GM12873 (cell line): ENCODE measurements around the gene PEAR1.

ENCODE experiments used
- CTCF ChIP-seq: IDR thresholded peaks from 2 replicates; pipeline ENCODE4 v1.5.1; 2012; ENCODE audit warnings: low read depth, mild to moderate bottlenecking, moderate library complexity, low read length, control low read depth; ENCODE audit not compliant: insufficient read depth; ENCODE audit errors: missing control alignments

Gene PEAR1

DNA sequence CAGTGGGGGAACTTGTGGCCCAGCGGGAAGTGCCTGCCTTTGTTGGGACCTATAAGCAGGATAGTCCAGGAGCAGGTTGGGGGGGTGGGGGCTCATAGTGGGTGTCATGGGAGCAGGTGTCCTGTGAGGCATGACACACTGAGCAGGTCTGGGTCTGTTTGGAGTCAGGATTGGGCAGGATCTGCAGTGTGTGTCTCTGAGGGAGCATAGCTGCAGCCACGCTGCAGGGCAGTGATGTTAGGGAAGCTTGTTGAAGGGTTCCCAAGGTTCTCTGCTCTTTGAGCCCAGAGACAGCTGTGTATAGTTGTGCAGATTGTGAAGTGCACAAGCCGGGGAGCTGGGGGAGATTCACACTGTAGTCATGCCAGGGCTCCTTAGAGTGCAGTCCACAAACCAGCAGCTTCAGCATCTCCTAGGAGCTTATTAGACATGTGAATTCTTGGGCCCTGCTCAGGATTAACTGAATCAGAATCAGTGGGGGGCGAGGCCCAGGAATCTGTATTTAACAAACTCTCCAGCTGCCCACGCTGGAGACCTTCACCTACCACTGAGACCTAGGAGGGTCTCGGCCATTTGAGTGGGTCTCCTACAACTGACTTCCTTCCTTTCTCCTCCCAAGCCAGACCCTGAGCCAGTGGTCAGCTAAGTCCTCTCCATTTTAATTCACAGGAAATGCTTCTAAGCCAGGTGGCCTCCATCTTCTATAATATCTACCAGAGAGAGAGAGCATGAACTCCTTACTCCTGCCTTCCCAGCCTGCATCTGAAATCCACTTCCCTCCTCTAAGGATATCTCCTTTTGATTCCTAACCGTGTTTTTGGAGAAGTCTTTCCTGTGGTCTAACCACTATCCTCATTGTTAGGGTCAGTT lies 45.7 kb upstream of the PEAR1 start:
- no peak for TF ChIP-seq CTCF

DNA sequence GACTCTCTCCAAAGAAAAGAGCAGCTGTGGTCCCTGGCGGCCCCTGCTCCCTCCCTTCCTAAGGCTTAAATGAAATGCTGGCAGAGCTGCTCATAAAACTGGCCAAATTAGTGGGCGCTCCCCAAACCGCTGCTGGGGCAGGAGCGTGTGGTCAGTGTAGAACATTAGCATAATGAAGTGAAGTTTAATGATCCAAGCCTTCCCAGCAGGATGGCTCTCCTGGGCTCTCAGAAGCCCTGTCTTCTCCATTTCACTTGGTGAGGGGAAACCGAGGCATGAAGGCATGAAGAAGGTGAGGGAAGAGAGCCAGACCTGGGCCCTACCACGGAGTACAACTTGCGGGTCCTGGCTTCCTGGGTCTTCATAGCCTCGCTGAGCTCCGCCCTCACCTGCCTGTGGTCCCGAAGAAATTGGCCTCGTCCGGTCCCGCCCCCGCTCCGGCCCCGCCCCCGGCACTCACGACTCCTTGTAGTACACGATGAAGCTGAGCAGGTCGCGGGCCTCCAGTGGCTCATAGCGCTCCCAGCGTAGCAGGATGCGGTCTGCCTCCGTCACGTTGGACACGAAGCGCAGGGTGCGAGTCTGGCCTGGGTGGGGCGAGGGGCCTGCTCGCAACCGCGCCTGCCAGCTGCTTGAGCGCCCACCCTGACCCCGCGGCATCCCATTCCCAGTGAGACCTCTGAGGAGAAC lies 44.9 kb upstream of the PEAR1 start:
- no peak for TF ChIP-seq CTCF

DNA sequence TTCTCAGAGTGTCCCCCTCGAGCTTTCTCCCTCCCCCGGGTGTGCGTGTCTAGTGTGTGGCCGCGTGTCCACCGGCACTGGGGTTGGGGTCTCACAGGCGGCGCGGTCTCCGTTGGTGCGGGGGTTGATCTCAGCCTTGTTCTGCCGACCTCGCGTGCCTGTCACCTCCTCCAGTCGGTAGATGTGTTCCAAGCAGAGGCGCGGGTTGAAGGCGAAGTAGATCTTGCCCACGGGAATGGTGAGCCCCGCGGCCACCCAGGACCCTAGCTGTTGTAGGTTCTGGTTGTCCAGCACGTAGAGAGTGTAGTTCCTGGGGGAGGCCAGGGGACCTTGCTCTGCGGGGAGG lies 44.4 kb upstream of the PEAR1 start:
- no peak for TF ChIP-seq CTCF

- no peak for TF ChIP-seq CTCF
Measured at GRCh38 chr1:156851779-156852417, 41.6 kb upstream of the PEAR1 start.

- no peak for TF ChIP-seq CTCF
Measured at GRCh38 chr1:156852418-156852874, 41.1 kb upstream of the PEAR1 start.

DNA sequence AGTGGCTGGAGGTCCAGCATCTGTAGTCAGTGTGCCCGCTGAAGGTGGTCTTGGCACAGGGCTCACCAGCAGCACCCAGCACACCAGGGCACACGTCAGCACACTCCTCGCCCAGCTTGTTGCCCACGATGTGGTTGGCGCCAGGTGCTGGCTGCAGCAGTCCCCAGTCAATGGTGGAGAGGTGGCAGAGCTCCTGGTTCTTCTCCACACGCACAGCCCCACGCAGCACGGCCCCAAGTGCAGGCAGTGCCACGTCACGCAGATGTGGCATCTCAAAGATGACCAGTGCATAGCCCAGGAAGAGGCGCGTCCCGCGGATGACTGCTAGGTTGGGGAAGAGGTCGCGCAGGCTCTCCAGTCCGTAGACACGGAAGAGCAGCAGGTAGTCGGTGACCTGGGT lies 39.8 kb upstream of the PEAR1 start:
- TF ChIP-seq CTCF = no peak

- peak; percentile 11 for TF ChIP-seq CTCF
Measured at GRCh38 chr1:156854634-156855033, 38.9 kb upstream of the PEAR1 start.
